Measurements from ENCODE around the gene C1orf116.

The C1orf116 gene

GRCh38 chr1:206986402-206986801 is 46.2 kb downstream of the C1orf116 start:
- FAIRE-seq: no peak

- no peak for FAIRE-seq
These were observed 47.3 kb downstream of the C1orf116 start for GRCh38 chr1:206985162-206985749.

GRCh38 chr1:206982216-206982615 is 50.3 kb downstream of the C1orf116 start:
- FAIRE-seq: no peak

- FAIRE-seq: no peak
These were observed 53.0 kb downstream of the C1orf116 start for GRCh38 chr1:206979379-206980043.

GRCh38 chr1:206978259-206978658 is 54.3 kb downstream of the C1orf116 start:
- FAIRE-seq: no peak

- FAIRE-seq: no peak
These were observed 57.2 kb downstream of the C1orf116 start for GRCh38 chr1:206975306-206975705.

- FAIRE-seq: no peak
These were observed 58.4 kb downstream of the C1orf116 start for GRCh38 chr1:206974140-206974539.

GRCh38 chr1:206972728-206973127 is 59.8 kb downstream of the C1orf116 start:
- FAIRE-seq: no peak

- no peak for FAIRE-seq
These were observed 61.4 kb downstream of the C1orf116 start for GRCh38 chr1:206971029-206971655.

GRCh38 chr1:206970446-206970845 is 62.1 kb downstream of the C1orf116 start, which contains the start of gene FCAMR:
FCAMR (minus strand) TSS chr1:206970460; CDS start chr1:206970125, 335 bp downstream.
- no peak for FAIRE-seq

- no peak for FAIRE-seq
These were observed 63.5 kb downstream of the C1orf116 start for GRCh38 chr1:206969090-206969489.
